HL-60 (cell line): ENCODE measurements around the gene NQO2.

Experiments
- CTCF ChIP-seq: IDR thresholded peaks from one replicate; pipeline ENCODE4 v1.5.1; 2011; ENCODE audit warnings: low read length, control low read depth, inconsistent platforms; ENCODE audit not compliant: insufficient read depth
- GABPA ChIP-seq: IDR thresholded peaks from 2 replicates; pipeline ENCODE4 v1.6.1; 2012; ENCODE audit warnings: low read depth
- REST ChIP-seq: IDR thresholded peaks from 2 replicates; pipeline ENCODE4 v1.6.1; 2012; ENCODE audit warnings: low read depth; ENCODE audit not compliant: insufficient replicate concordance
- SPI1 ChIP-seq: IDR thresholded peaks from 2 replicates; pipeline ENCODE4 v1.6.1; 2012; ENCODE audit warnings: low read depth, mild to moderate bottlenecking, borderline replicate concordance

- TF ChIP-seq CTCF (no peak), REST (no peak), GABPA (no peak), SPI1 (no peak)
Measured at GRCh38 chr6:3061501-3061941, 61.8 kb downstream of the NQO2 start.
